T-helper 2 cell treated with Interferon-gamma antibody and Interleukin-4, amounts not matched to agents 100 ng/mL and 5 ng/mL, for 36 hours (primary cell): ENCODE measurements around the gene OXNAD1. TPM values are rescaled to one million over a fixed set of nuclear protein-coding genes. Genes with fewer than 3 reads are reported as not detected.

Experiments used
- intact Hi-C: fragments of 100-400 bp; cut with micrococcal nuclease; formaldehyde crosslinking; loops from one replicate; pipeline ENCODE4 v1.15.1; 2023
- total RNA-seq: library from RNA; stranded (reverse); gene quantifications from 2 replicates; pipeline ENCODE4 v1.2.3, GENCODE V29; 2022

The OXNAD1 gene
- total RNA-seq, 1 donor from 2014 or later, result 43.9 TPM

DNA sequence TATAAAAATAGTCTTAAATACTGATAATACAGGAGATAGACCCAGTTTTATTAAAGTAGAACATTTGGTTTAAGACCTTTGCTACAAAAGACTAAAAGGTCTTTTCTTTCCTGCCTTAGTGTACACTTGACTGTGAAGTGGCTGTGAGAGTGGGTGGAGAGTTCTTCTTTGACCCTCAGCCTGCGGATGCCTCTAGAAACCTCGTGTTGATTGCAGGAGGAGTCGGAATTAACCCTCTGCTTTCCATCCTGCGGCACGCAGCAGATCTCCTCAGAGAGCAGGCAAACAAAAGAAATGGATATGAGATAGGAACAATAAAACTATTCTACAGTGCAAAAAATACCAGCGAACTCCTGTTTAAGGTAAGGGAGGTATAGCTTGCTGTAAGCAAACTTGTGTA, 36.5 kb downstream of the OXNAD1 start:
- intact Hi-C loops, result loop anchor here (1.0 to 10.0 kb wide), 6 partner anchors 10 to 654 kb away; partner anchors contain the start of gene PLCL2

DNA sequence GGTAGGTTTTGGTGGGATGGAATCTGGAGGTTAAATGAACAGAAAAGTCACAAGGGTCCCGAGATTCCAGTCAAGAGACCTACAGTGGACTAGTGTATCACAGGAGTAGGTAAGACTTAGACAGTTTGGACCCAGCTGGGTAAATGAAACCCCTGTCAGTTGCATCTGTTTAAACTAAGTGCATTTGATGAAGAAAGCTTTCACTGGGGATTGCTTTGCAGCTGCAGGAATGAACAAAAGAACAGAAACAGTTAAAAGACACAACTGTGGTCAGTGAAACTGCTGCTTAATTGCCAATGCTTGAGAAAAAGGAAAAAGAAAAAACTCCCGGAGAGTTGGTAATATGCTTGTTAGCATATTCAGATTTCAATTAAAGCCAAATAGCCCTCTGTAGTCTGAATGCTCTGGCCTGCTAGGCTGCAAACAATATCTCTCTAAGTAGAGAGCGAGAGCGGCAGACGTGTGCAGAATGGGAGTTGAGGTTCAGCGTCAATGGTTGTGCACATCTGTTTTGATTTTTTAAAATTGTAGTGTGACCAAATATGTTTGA, 37.1 kb downstream of the OXNAD1 start:
- intact Hi-C loops, result loop anchor here (5.0 to 10.0 kb wide), 2 partner anchors 583 to 655 kb away; partner anchors contain the start of gene PLCL2

DNA sequence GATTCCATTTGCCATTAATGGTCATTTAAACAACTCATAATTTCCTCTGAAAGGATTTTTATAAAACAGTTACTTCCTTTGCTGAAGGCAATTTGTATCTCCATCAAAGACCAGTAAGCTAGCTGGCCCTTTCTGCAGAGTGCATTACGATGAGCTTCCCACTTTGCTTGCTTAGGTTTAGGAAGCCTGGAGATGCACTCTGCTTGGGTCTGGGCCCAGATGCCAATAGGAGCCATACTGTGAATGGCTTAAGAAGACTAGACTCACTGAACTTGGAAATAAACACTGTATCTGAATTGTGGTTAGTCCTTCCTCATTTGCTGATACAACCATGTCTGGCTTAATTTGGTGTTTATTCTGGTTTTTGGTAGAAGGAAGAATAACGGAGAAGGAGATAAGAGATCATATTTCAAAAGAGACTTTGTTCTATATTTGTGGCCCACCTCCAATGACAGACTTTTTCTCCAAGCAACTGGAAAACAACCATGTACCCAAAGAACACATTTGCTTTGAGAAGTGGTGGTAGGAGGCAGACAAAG, 38.1 kb downstream of the OXNAD1 start:
- intact Hi-C loops, result loop anchor here (5.0 to 10.0 kb wide), 2 partner anchors 582 to 656 kb away; partner anchors contain the start of gene PLCL2

DNA sequence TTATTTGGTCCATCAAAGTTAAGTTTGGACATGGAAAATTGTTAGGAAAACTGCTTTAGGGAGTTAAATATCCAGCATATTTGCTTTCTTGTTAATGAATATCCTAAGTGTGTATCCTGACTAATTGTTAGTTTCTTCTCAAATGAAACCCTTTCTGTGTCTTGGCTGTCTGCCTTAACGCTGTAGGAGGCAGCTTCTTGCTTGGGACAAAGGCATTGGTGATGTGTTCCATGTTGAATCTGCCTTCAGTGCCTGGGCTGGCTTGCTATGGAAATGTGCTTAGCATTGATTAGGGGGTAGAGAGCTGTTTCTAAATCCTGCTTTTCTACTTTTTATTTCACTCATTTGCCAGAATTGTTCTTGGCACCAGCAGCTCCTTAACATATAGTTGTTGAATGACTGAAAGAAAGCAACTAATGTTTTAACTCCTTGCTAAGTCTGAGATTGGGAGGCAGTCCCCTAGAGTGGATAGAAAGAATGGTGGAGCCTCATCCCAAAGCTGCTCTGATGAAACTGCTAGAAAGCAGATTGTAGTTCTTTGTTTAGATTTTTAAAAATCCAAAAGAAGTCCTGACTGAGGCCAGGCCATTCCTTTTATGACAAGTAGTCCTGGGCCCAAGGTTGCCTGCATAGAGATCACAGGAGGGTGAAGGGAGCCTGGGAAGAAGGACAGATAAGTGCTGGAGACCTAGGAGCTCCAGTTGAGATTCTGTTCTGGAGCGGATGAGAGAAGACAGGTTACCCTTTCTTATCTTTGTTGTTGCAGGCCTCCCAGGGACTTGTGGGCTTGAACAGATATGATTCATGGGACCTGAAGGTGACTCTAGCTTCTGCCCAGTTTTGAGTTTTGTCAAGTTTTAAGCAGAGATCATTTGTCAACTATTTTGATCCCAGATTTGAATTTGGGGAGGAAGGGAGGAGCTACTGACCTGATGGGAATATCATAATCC, 39.3 kb downstream of the OXNAD1 start:
- intact Hi-C loops, result loop anchor here (5.0 to 10.0 kb wide), 2 partner anchors 580 to 657 kb away; partner anchors contain the start of gene PLCL2

GRCh38 chr3:16305111-16305541, 40.1 kb downstream of the OXNAD1 start:
- intact Hi-C loops, result loop anchor here (10.0 kb wide), 1 partner anchor 580 kb away; the partner anchor contains the start of gene PLCL2

- intact Hi-C loops, result loop anchor here (10.0 kb wide), 1 partner anchor 577 kb away; the partner anchor contains the start of gene PLCL2
Measured at GRCh38 chr3:16307832-16308531, 43.0 kb downstream of the OXNAD1 start.

GRCh38 chr3:16308727-16309126, 43.7 kb downstream of the OXNAD1 start:
- intact Hi-C loops, result loop anchor here (1.0 to 10.0 kb wide), 3 partner anchors 18 to 576 kb away; partner anchors contain the start of genes OXNAD1 and PLCL2

GRCh38 chr3:16309558-16309957, 44.5 kb downstream of the OXNAD1 start:
- intact Hi-C loops, result loop anchor here (1.0 to 10.0 kb wide), 3 partner anchors 19 to 575 kb away; partner anchors contain the start of genes OXNAD1 and PLCL2

DNA sequence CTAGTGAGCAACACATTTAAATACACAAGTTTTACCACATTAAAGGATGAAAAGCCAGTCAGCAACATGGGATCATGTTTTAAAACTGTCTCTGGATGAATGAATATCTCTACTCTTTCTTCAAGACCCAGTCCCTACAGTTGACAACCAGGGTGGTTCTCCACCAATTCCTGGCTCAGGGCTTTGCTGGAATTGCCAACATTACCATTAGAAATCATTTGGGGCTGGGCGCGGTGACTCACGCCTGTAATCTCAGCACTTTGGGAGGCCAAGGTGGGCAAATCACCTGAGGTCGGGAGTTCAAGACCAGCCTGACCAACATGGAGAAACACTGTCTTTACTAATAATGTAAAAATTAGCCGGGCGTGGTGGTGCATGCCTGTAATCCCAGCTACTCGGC, 45.5 kb downstream of the OXNAD1 start:
- intact Hi-C loops, result loop anchor here (5.0 kb wide), 1 partner anchor 152 kb away; no protein-coding TSS in a partner anchor

- intact Hi-C loops, result loop anchor here (1.0 to 5.0 kb wide), 2 partner anchors 11 to 150 kb away; no protein-coding TSS in a partner anchor
Measured at GRCh38 chr3:16311960-16312451, 47.0 kb downstream of the OXNAD1 start.

GRCh38 chr3:16313886-16314645, 49.1 kb downstream of the OXNAD1 start:
- intact Hi-C loops, result loop anchor here (5.0 kb wide), 1 partner anchor 148 kb away; no protein-coding TSS in a partner anchor

- intact Hi-C loops, result no loop called here
Measured at GRCh38 chr3:16315623-16316022, 50.6 kb downstream of the OXNAD1 start.

DNA sequence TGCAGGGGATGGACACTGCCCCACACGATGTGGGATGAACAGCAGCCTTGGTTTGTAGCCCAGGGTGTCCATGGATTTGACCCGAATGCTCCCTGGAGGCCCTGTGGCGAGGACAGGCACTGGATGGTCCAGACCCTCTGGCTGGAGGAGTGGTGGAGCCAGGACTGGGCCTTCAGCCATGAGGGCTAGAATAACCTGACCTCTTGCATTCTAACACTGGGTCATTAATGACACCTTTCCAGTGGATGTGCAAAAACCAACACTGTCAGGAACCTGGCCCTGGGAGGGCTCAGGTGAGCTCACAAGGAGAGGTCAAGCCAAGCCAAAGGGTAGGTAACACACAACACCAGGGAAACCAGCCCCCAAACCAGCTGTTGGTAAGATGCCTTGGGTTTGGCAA, 51.4 kb downstream of the OXNAD1 start:
- intact Hi-C loops, result no loop called here

- intact Hi-C loops, result no loop called here
Measured at GRCh38 chr3:16316847-16317560, 52.0 kb downstream of the OXNAD1 start.

DNA sequence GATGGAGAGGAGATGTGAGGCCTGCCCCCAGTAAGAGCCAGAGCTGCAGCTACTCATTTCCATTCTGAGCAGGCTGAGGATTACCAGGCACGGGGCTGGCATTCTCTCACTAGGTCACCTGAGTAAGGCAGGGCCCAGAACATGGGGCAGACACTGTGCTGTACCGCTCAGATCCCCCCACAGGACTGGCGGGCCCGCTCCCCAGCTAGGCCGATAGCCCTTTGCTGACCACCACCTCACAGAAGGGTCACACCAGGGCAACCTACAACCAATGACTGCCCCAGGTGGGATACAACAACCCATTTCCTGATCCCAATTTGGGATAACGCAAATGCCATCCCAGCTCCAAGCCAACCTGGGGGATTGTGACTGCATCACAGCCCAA, 52.5 kb downstream of the OXNAD1 start:
- intact Hi-C loops, result no loop called here

DNA sequence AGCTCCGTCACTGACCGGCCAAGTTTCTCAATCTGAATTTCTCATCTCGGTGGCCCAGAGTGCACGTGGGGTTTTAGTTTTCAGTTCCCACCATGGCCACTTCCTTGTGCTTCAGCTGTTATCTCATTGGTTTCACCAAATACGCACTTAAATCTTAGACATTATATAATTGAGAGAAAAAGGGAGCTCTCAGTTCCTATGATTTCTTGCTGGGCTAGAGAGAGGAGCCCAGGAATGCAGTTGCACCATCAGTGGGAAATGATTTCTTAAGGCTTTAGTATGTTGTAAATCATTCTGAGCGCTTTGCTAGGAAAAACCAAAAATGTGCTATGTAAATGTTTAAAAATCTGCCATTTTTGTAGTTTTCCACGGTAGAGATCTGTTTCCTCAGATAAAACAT, 53.2 kb downstream of the OXNAD1 start:
- intact Hi-C loops, result no loop called here

DNA sequence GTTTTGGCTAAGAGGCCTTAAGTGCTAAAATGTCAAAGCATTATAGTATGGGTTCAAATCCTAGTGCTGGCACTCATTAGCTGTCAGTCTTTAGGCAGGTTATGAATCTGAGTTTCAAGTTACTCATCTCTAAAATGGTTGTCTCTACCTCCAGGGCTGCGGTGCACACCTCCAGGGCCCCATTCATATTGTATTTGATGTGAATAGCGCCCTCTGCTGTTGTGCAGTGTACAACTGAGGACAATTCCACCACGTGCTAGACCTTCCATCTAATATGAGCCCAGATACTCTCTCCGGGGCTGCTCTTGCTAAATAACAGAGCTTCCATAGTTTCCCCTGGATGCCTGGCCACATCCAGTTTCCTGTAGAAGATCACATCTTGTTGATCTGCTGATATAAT, 54.3 kb downstream of the OXNAD1 start:
- intact Hi-C loops, result loop anchor here (1.0 kb wide), 5 partner anchors 18 to 231 kb away; no protein-coding TSS in a partner anchor

DNA sequence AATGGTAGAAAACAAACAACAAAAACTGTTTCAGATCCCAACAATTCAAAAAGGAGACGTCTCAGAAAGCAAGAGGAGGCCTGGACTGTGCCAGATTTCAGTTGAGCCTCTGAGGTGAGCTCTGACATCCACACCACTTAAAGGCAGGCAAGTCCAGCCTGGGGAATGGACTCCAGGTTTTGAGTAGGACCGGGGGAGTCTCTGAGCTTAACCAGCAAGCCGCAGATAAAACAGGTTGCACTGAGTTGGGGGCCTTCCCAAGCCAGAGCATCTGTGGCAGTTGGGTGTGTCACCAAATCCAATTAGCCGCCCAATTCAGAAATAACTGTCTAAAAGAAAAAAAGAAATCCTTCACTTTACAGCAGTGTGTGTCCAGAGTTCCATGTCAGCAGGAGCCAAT, 54.7 kb downstream of the OXNAD1 start:
- intact Hi-C loops, result loop anchor here (1.0 kb wide), 5 partner anchors 18 to 231 kb away; no protein-coding TSS in a partner anchor

DNA sequence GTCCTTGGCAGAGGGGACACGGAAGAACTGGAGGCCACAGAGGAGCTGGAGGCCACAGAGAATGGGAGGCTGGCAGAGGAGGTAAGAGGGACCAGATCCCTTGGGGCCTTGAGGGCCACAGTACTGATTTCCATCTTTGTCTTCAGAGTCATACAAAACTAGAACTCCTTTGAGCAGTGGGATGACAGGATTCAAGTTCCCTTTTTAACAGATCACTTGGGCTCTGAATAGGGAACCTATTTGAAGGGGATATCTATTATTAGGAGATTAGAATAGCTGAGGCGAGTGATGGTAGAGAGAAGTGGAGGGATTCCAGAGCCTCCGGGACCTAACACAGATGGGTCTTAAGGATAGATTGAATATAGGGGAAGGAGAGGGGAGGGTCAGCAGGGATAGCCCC, 55.7 kb downstream of the OXNAD1 start:
- intact Hi-C loops, result no loop called here
